GM20000 (cell line): ENCODE measurements around the gene CREM.
"Not testable (repeated sequence)": the region's sequence is repeated elsewhere in the genome, so short reads cannot be mapped to it uniquely, and the experiment has no call there.

Experiments used
- DNase-seq: peaks from one replicate; pipeline ENCODE4 v3.0.0; 2012; ENCODE audit warnings: low spot score
- CTCF ChIP-seq: IDR thresholded peaks from 2 replicates; pipeline ENCODE4 v1.5.1; 2012; ENCODE audit warnings: mild to moderate bottlenecking, control low read depth; ENCODE audit errors: extremely low read depth, missing control alignments

CREM gene

GRCh38 chr10:35126530-35127288 lies at the start of gene CREM:
Gene CREM (plus strand): TSS chr10:35126846. CDS start chr10:35137836, 10,990 bp downstream.
- peak; percentile 50 for TF ChIP-seq CTCF
- DNase-seq: peak; percentile 96

DNA sequence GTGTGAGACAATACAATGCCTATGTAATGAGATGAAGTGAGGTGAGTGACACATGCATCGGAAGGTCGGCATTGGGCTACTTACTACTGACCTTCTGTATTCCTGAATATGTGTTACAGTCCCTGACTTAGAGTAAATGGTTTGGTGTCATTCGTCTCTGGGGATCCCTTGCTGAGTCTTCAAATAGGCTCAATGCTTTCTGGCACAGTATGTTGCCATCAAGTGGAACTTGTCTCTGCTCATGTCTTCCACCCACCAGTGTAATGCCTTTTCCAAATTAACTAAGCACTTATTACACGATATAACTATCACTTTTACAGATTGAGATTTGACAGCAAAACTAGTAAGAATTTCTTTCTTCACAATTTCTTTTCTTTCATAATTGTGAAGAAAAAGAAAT lies 47.4 kb upstream of the CREM start:
- no peak for DNase-seq
- TF ChIP-seq CTCF: no peak

- TF ChIP-seq CTCF: no peak
- DNase-seq: no peak
Observed at GRCh38 chr10:35079763-35080162, 46.9 kb upstream of the CREM start.

GRCh38 chr10:35080261-35080660 lies 46.4 kb upstream of the CREM start:
- DNase-seq: not testable (repeated sequence)

DNA sequence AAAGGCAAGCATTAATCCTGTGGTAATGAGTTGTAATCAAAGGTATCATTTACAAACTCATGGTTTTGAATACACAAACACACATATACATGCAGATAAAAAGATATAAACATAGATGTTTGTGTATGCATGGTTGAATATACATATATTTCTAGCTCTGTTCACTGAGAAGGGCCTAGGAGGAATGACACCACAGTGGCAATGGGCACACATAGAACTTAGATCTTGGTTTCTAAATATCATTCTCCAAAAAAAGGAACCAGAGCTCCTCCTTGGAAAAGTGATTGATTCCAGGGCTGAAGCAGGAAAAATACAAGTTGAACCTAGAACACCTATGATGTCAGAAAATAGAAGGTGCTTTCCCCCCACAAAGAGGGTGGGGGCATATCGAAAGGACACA lies 43.4 kb upstream of the CREM start:
- no peak for DNase-seq
- no peak for TF ChIP-seq CTCF

DNA sequence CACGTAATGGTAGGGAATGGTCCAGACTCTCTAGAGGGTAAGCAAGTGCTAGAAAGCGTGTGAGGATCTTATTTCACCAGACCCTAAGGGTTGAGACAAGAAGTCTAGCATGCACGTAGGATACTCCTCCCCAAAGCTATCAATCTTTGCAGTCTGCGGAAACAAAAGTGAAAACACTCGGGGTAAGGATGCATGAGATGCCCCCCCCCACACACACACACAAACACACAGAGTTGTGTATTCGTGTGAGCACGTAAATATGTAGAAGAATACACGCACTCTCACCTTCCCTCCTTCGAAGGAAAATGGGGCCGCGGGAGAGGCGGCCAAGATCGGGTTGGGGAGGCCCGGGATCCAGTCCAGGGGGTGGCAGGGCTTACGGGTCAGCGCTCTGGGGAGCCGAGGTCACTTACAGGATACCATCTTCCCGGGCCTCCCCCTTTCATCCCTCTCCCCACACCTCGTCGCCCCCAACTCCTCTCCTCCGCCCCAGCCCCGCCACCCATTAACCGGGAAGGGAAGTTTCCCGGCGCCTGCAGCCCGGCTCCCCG lies 37.0 kb upstream of the CREM start:
- peak; percentile 61 for DNase-seq
- no peak for TF ChIP-seq CTCF

GRCh38 chr10:35090162-35090954 lies 36.3 kb upstream of the CREM start, which contains the start of gene CUL2:
Gene CUL2 (minus strand): TSS chr10:35090341. CDS start chr10:35071317, 19,024 bp downstream.
- TF ChIP-seq CTCF: no peak
- DNase-seq: peak; percentile 93
